ENCODE measurements around the gene MAP2K1.
A peak's percentile ranks its signal among the peaks of the same experiment; 100 is the strongest.

MAP2K1 gene

DNA sequence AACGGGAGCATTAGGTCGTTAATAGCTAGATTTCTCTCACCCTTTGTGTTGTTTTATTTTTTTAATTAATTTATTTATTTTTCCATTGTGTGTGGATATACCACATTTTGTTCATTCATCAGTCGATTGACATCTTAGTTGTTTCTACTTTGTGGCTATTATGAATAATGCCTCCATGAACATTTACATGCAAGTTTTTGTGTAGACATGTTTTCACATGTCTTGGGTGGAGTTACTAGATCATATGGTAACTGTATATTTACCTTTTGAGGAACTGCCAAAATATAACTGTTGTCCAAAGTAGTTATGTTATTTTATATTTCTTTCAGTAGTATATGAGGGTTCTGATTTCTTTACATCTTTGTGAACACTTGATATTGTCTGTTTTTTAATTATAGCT is 137.2 kb downstream of the MAP2K1 start:
- TF ChIP-seq, protein P1, sequence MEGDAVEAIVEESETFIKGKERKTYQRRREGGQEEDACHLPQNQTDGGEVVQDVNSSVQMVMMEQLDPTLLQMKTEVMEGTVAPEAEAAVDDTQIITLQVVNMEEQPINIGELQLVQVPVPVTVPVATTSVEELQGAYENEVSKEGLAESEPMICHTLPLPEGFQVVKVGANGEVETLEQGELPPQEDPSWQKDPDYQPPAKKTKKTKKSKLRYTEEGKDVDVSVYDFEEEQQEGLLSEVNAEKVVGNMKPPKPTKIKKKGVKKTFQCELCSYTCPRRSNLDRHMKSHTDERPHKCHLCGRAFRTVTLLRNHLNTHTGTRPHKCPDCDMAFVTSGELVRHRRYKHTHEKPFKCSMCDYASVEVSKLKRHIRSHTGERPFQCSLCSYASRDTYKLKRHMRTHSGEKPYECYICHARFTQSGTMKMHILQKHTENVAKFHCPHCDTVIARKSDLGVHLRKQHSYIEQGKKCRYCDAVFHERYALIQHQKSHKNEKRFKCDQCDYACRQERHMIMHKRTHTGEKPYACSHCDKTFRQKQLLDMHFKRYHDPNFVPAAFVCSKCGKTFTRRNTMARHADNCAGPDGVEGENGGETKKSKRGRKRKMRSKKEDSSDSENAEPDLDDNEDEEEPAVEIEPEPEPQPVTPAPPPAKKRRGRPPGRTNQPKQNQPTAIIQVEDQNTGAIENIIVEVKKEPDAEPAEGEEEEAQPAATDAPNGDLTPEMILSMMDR (IDR thresholded peaks at IDR 0.05; ENCODE audit: insufficient read depth, low read depth, low read length, missing control alignments): no peak
- no peak overlapping the region for H3K4me3 ChIP-seq (ENCODE audit: low read length)

GRCh38 chr15:66524838-66525237 is 138.1 kb downstream of the MAP2K1 start:
- no peak overlapping the region for H3K4me3 ChIP-seq (ENCODE audit: low read length)
- TF ChIP-seq, protein P1 (IDR thresholded peaks at IDR 0.05; ENCODE audit: insufficient read depth, low read depth, low read length, missing control alignments): no peak
- no peak for DNase-seq (ENCODE audit: low read depth)

More for the DNA sequence above, 137.2 kb downstream of the MAP2K1 start:
- DNase-seq (ENCODE audit: low read depth): peak; percentile 65

DNA sequence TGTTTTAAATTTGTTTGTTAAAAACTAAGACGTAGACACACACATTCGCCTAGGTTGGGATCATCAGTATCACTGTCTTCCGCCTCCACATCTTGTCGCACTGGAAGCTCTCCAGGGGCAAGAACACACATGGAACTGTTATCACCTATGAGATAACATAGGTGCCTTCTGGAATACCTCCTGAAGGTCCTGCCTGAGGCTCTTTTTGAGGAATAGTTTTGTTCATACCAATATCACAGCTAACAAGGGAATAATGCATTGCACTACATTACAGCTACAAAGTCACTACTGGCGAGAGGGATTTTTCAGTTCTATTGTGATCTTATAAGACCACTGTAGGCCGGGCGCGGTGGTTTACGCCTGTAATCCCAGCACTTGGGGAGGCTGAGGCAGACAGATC is 148.3 kb downstream of the MAP2K1 start:
- TF ChIP-seq, protein P1 (IDR thresholded peaks at IDR 0.05; ENCODE audit: insufficient read depth, low read depth, low read length, missing control alignments): no peak
- no peak for DNase-seq (ENCODE audit: low read depth)
- no peak overlapping the region for H3K4me3 ChIP-seq (ENCODE audit: low read length)

All from epithelial cell of esophagus (primary cell).